SK-N-MC (cell line): Measurements from ENCODE around the gene NLRP9.

Source experiments
- EZH2 ChIP-seq: fragments of 200-600 bp; sonication (generic); IDR thresholded peaks from one replicate; pipeline ENCODE4 v1.6.1; 2017; ENCODE audit warnings: antibody characterized with exemption
- POLR2AphosphoS5 ChIP-seq: IDR thresholded peaks from 2 replicates; pipeline ENCODE4 v1.6.1; 2012; ENCODE audit warnings: mild to moderate bottlenecking, low read depth, low read length, borderline replicate concordance

DNA sequence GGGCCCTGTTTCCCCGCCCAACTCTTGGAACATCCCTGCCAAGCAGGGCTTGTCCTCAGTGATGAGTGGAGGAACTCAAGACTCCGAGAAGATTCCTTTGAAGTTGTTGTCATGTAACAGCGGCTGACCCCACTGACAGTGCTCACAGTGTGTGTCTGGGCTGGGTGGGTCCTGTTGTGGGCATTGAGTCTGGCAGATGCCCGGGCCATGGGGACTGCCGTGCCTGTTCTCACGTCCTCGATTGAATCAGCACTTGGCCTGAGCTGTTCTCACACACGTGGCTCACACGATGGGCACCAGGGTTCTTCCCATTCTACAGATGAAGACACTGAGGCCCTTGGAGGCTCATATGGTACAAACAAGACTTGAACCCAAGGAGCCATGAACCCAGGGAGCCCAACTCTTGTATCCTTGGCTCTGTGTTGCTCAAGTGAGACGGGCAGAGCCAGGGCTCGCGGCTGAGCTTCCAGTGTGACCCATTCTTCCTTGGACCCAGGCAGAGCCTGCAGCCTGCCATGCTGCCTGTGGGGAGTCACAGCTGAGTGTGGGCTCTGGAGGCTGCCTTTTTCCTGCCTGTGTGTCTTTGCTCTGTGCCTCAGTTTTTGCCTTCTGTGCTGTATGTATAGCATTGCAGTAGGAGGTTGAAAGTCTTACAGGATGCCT is 71.7 kb downstream of the NLRP9 start:
- TF ChIP-seq EZH2 (no peak), POLR2AphosphoS5 (no peak)
